Liver (tissue), 9 donors: ENCODE measurements around the gene CDK5R1. TPM values are rescaled to one million over a fixed set of nuclear protein-coding genes. Genes with fewer than 3 reads are reported as not detected.

Experiments
- DNase-seq: peaks from one replicate; pipeline ENCODE4 v3.0.0-alpha.2; 2017; ENCODE audit warnings: low spot score
- H3K27ac ChIP-seq, 2 donors: one replicate each; pipeline ENCODE4 v1.7.0; 2013; ENCODE audit warnings: inconsistent platforms in 2 of 2, low read length in 2 of 2, control low read depth in 1 of 2, low read depth in 1 of 2, mild to moderate bottlenecking in 1 of 2
- H3K27me3 ChIP-seq, 4 donors: one replicate each; pipeline versions ENCODE4 v1.6.1 to v1.7.0; 2013; ENCODE audit warnings: low read length in 3 of 4, inconsistent platforms in 1 of 4, mild to moderate bottlenecking in 1 of 4, moderate library complexity in 1 of 4; ENCODE audit not compliant: control insufficient read depth in 4 of 4, insufficient read depth in 4 of 4
- H3K36me3 ChIP-seq, 4 donors: one replicate each; pipeline versions ENCODE4 v1.6.1 to v1.7.0; 2013; ENCODE audit warnings: low read length in 3 of 4, mild to moderate bottlenecking in 3 of 4, low read depth in 1 of 4, moderate library complexity in 1 of 4; ENCODE audit not compliant: control insufficient read depth in 4 of 4, insufficient read depth in 3 of 4
- H3K4me1 ChIP-seq, 4 donors: one replicate each; pipeline versions ENCODE4 v1.6.1 to v1.7.0; 2013; ENCODE audit warnings: low read length in 3 of 4, mild to moderate bottlenecking in 3 of 4, moderate library complexity in 1 of 4; ENCODE audit not compliant: control insufficient read depth in 4 of 4, insufficient read depth in 4 of 4
- H3K4me3 ChIP-seq, 3 donors: one replicate each; pipeline versions ENCODE4 v1.6.1 to v1.7.0; 2013; ENCODE audit warnings: low read length in 3 of 3, control low read depth in 1 of 3, low read depth in 1 of 3, mild to moderate bottlenecking in 1 of 3
- H3K9ac ChIP-seq, 2 donors: one replicate each; pipeline ENCODE4 v1.7.0; 2013; ENCODE audit warnings: low read length in 2 of 2, mild to moderate bottlenecking in 2 of 2, moderate library complexity in 2 of 2, control low read depth in 1 of 2, low read depth in 1 of 2
- H3K9me3 ChIP-seq, 4 donors: one replicate each; pipeline versions ENCODE4 v1.6.1 to v1.7.0; 2013; ENCODE audit warnings: low read length in 3 of 4; ENCODE audit not compliant: control insufficient read depth in 4 of 4
- ATF3 ChIP-seq: IDR thresholded peaks from 2 replicates; pipeline ENCODE4 v1.6.1; 2016; ENCODE audit warnings: antibody characterized with exemption
- CTCF ChIP-seq: fragments of 150-350 bp; IDR thresholded peaks from 2 replicates; pipeline ENCODE4 v1.5.1; 2017; ENCODE audit warnings: improper control_type of control experiment, low read depth, low read length; ENCODE audit not compliant: missing input control
- EGR1 ChIP-seq, 2 donors: IDR thresholded peaks; 2 replicates each; pipeline ENCODE4 v1.6.1; 2016 to 2018; ENCODE audit warnings: antibody characterized with exemption in 2 of 2, low read depth in 2 of 2
- FOXA1 ChIP-seq: IDR thresholded peaks from 2 replicates; pipeline ENCODE4 v1.6.1; 2016; ENCODE audit warnings: antibody characterized with exemption
- FOXA2 ChIP-seq: IDR thresholded peaks from 2 replicates; pipeline ENCODE4 v1.6.1; 2016; ENCODE audit warnings: antibody characterized with exemption
- GABPA ChIP-seq, 2 donors: IDR thresholded peaks in 1 of 2; conservative IDR thresholded peaks in 1 of 2; 2 replicates each; pipeline ENCODE4 v1.6.1; 2016; ENCODE audit warnings: antibody characterized with exemption in 2 of 2, mild to moderate bottlenecking in 1 of 2, moderate library complexity in 1 of 2
- HNF4A ChIP-seq, 2 donors: conservative IDR thresholded peaks; 2 replicates each; pipeline ENCODE4 v1.6.1; 2016; ENCODE audit warnings: antibody characterized with exemption in 2 of 2, mild to moderate bottlenecking in 2 of 2
- HNF4G ChIP-seq: IDR thresholded peaks from 2 replicates; pipeline ENCODE4 v1.6.1; 2016; ENCODE audit warnings: antibody characterized with exemption
- JUND ChIP-seq, 2 donors: IDR thresholded peaks; 2 replicates each; pipeline ENCODE4 v1.6.1; 2016; ENCODE audit warnings: antibody characterized with exemption in 2 of 2
- MAX ChIP-seq: IDR thresholded peaks from 2 replicates; pipeline ENCODE4 v1.6.1; 2016; ENCODE audit warnings: antibody characterized with exemption
- NR2F2 ChIP-seq: IDR thresholded peaks from 2 replicates; pipeline ENCODE4 v1.6.1; 2016; ENCODE audit warnings: antibody characterized with exemption
- RAD21 ChIP-seq, 2 donors: IDR thresholded peaks; 2 replicates each; pipeline ENCODE4 v1.6.1; 2016; ENCODE audit warnings: antibody characterized with exemption in 2 of 2, mild to moderate bottlenecking in 2 of 2
- REST ChIP-seq: IDR thresholded peaks from 2 replicates; pipeline ENCODE4 v1.6.1; 2016; ENCODE audit warnings: antibody characterized with exemption, mild to moderate bottlenecking
- RXRA ChIP-seq, 2 donors: IDR thresholded peaks; 2 replicates each; pipeline ENCODE4 v1.6.1; 2017 to 2018; ENCODE audit warnings: antibody characterized with exemption in 2 of 2, mild to moderate bottlenecking in 1 of 2
- SP1 ChIP-seq: IDR thresholded peaks from 2 replicates; pipeline ENCODE4 v1.6.1; 2018; ENCODE audit warnings: antibody characterized with exemption, mild to moderate bottlenecking
- TAF1 ChIP-seq: conservative IDR thresholded peaks from 2 replicates; pipeline ENCODE4 v1.6.1; 2016; ENCODE audit warnings: antibody characterized with exemption, mild to moderate bottlenecking
- YY1 ChIP-seq: IDR thresholded peaks from 2 replicates; pipeline ENCODE4 v1.6.1; 2016; ENCODE audit warnings: antibody characterized with exemption, mild to moderate bottlenecking
- ZBTB33 ChIP-seq: IDR thresholded peaks from 2 replicates; pipeline ENCODE4 v1.6.1; 2016; ENCODE audit warnings: antibody characterized with exemption
- WGBS: extraction: QIAGEN DNeasy Blood & Tissue Kit; methylation state at CpG from one replicate; pipeline ENCODE4 v1.1.7; 2013; 5-methylcytosine and 5-hydroxymethylcytosine counted together
- polyA plus RNA-seq, 2 donors: library from polyadenylated mRNA; stranded (reverse) in 1 of 2; unstranded in 1 of 2; fragments of 200-250 nt in 1 of 2; fragments of >200 nt in 1 of 2; fragmentation: Nextera tagmentation in 1 of 2; extraction: Ambion mirVana in 1 of 2; gene quantifications; one replicate each; pipeline versions ENCODE4 v1.2.1 to v1.2.3, GENCODE V29; 2013 to 2015
- total RNA-seq, 2 donors: library from RNA; depleted of rRNA; stranded (reverse); fragments of >200 nt; gene quantifications; one replicate each; pipeline ENCODE4 v1.2.3, GENCODE V29; 2014
- donor health status: healthy.
- donor health status: healthy.
- donor health status: healthy.
- donor health status: healthy.
- donor health status: healthy.

The CDK5R1 gene
- total RNA-seq (under 1 TPM; 0.84 to 0.93 TPM), polyA plus RNA-seq (under 1 TPM; 0.08 to 0.44 TPM)

- Histone ChIP-seq H3K27me3 (no peaks in the 10 kb centered on the region), H3K36me3 (peaks cover 0 to 5% (median 4%) of the 10 kb centered on the region in 4 donors), H3K9ac (peak within 1 kb of the TSS in 1 of 2 donors; percentile 22), H3K27ac (peak within 1 kb of the TSS; percentile 52 to 63), H3K9me3 (no peaks in the 10 kb centered on the region), H3K4me3 (peak within 1 kb of the TSS; percentile 43 to 83 (median 61)), H3K4me1 (peaks cover 8 to 12% (median 10%) of the 10 kb centered on the region in 4 donors)
- WGBS: under 1% methylated on average over 135 of the region's 135 CpGs
- peak; percentile 67 for DNase-seq
- peak; percentile 39 for TF ChIP-seq REST
- no peak for TF ChIP-seq NR2F2
Observed at GRCh38 chr17:32486701-32487472, at the start of gene CDK5R1. Gene CDK5R1 (plus strand): TSS chr17:32486993. CDS start chr17:32487621, 628 bp downstream.

GRCh38 chr17:32440722-32441121, 46.1 kb upstream of the CDK5R1 start:
- 72% methylated on average over 5 of the region's 5 CpGs for WGBS
- H3K36me3 ChIP-seq: no peaks in the 10 kb centered on the region
- no peaks in the 10 kb centered on the region for H3K9me3 ChIP-seq
- no peak overlapping the region for H3K27ac ChIP-seq
- H3K9ac ChIP-seq: no peak overlapping the region
- no peaks in the 10 kb centered on the region for H3K27me3 ChIP-seq
- peaks cover 0 to 7% (median 4%) of the 10 kb centered on the region in 4 donors for H3K4me1 ChIP-seq
- H3K4me3 ChIP-seq: no peak overlapping the region
- no peak for TF ChIP-seq YY1
- TF ChIP-seq FOXA2: no peak
- no peak for TF ChIP-seq HNF4A (conservative IDR thresholded peaks at IDR 0.05)
- no peak for TF ChIP-seq SP1
- TF ChIP-seq ATF3: no peak
- TF ChIP-seq FOXA1: no peak
- TF ChIP-seq GABPA (IDR thresholded peaks at IDR 0.05 in 1 of 2, conservative IDR thresholded peaks at IDR 0.05 in 1 of 2): no peak
- no peak for TF ChIP-seq RXRA (IDR thresholded peaks at IDR 0.05)
- DNase-seq: no peak

GRCh38 chr17:32441886-32442285, 44.9 kb upstream of the CDK5R1 start:
- no peak overlapping the region for H3K9ac ChIP-seq
- no peaks in the 10 kb centered on the region for H3K9me3 ChIP-seq
- no peak overlapping the region for H3K27ac ChIP-seq
- H3K4me1 ChIP-seq: peaks cover 1 to 14% (median 10%) of the 10 kb centered on the region in 4 donors
- H3K4me3 ChIP-seq: no peak overlapping the region
- no peaks in the 10 kb centered on the region for H3K27me3 ChIP-seq
- 66% methylated on average over 2 of the region's 2 CpGs for WGBS
- no peak for DNase-seq
- H3K36me3 ChIP-seq: peaks cover 0 to 1% (median 0%) of the 10 kb centered on the region in 4 donors
- no peak for TF ChIP-seq CTCF
- TF ChIP-seq ZBTB33: no peak
- no peak for TF ChIP-seq MAX
- TF ChIP-seq HNF4A (conservative IDR thresholded peaks at IDR 0.05): no peak
- TF ChIP-seq ATF3: no peak
- no peak for TF ChIP-seq RAD21 (IDR thresholded peaks at IDR 0.05)
- TF ChIP-seq HNF4G: no peak
- TF ChIP-seq SP1: no peak
- no peak for TF ChIP-seq GABPA (IDR thresholded peaks at IDR 0.05 in 1 of 2, conservative IDR thresholded peaks at IDR 0.05 in 1 of 2)
- no peak for TF ChIP-seq TAF1
- TF ChIP-seq JUND (IDR thresholded peaks at IDR 0.05): no peak
- no peak for TF ChIP-seq YY1
- TF ChIP-seq EGR1 (IDR thresholded peaks at IDR 0.05; ENCODE audit: low read depth in 2 of 2): no peak
- TF ChIP-seq FOXA2: no peak
- no peak for TF ChIP-seq RXRA (IDR thresholded peaks at IDR 0.05)
